Measurements from ENCODE around the gene PLXNB2.

The PLXNB2 gene

DNA sequence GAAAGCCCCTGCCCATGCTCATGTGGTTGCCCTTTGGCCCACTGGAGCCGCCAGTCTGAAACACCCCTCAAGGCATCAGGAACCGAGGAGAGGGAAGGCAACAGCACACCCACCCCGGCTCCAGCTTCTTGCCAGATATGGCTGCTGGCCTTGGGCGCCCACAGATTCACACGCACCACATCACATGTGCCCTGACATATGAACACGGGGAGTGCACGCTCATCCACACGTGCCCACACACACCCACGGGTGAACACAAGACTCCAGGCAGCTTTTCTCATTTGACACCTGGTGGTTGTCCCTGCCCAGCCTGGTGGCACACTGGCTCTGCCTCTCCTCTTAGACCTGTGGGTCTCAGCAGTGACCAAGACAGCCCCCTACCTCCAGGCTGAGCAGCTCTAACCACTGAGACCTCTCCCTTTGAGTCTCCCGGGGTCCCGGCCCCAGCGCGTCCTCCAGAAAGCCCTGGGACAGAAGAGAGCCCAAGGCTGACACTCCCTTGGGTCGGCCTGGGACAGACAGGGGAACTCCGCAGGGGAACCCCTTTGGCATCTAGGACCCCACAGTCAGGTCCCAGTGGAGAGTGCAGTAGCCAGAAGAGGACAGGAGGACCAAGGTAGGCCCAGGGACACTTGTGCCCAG lies 43.2 kb downstream of the PLXNB2 start:
- H3K4me3 ChIP-seq (replicated peaks in 1 of 2; ENCODE audit: low read depth in 2 of 2, low read length in 2 of 2), result no peak overlapping the region
- DNase-seq (ENCODE audit: low read depth in 2 of 2), result no peak
- TF ChIP-seq, protein P1, sequence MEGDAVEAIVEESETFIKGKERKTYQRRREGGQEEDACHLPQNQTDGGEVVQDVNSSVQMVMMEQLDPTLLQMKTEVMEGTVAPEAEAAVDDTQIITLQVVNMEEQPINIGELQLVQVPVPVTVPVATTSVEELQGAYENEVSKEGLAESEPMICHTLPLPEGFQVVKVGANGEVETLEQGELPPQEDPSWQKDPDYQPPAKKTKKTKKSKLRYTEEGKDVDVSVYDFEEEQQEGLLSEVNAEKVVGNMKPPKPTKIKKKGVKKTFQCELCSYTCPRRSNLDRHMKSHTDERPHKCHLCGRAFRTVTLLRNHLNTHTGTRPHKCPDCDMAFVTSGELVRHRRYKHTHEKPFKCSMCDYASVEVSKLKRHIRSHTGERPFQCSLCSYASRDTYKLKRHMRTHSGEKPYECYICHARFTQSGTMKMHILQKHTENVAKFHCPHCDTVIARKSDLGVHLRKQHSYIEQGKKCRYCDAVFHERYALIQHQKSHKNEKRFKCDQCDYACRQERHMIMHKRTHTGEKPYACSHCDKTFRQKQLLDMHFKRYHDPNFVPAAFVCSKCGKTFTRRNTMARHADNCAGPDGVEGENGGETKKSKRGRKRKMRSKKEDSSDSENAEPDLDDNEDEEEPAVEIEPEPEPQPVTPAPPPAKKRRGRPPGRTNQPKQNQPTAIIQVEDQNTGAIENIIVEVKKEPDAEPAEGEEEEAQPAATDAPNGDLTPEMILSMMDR (IDR thresholded peaks at IDR 0.05; ENCODE audit: low read depth, low read length), result no peak

GRCh38 chr22:50262973-50263617 lies 44.4 kb downstream of the PLXNB2 start:
- TF ChIP-seq, protein P1 (IDR thresholded peaks at IDR 0.05; ENCODE audit: low read depth, low read length), result no peak
- no peak overlapping the region for H3K4me3 ChIP-seq (replicated peaks in 1 of 2; ENCODE audit: low read depth in 2 of 2, low read length in 2 of 2)
- no peak for DNase-seq (ENCODE audit: low read depth in 2 of 2)

- no peak for DNase-seq (ENCODE audit: low read depth in 2 of 2)
- TF ChIP-seq, protein P1 (IDR thresholded peaks at IDR 0.05; ENCODE audit: low read depth, low read length), result no peak
- H3K4me3 ChIP-seq (replicated peaks in 1 of 2; ENCODE audit: low read depth in 2 of 2, low read length in 2 of 2), result no peak overlapping the region
Measured at GRCh38 chr22:50262460-50262911, 45.0 kb downstream of the PLXNB2 start.

DNA sequence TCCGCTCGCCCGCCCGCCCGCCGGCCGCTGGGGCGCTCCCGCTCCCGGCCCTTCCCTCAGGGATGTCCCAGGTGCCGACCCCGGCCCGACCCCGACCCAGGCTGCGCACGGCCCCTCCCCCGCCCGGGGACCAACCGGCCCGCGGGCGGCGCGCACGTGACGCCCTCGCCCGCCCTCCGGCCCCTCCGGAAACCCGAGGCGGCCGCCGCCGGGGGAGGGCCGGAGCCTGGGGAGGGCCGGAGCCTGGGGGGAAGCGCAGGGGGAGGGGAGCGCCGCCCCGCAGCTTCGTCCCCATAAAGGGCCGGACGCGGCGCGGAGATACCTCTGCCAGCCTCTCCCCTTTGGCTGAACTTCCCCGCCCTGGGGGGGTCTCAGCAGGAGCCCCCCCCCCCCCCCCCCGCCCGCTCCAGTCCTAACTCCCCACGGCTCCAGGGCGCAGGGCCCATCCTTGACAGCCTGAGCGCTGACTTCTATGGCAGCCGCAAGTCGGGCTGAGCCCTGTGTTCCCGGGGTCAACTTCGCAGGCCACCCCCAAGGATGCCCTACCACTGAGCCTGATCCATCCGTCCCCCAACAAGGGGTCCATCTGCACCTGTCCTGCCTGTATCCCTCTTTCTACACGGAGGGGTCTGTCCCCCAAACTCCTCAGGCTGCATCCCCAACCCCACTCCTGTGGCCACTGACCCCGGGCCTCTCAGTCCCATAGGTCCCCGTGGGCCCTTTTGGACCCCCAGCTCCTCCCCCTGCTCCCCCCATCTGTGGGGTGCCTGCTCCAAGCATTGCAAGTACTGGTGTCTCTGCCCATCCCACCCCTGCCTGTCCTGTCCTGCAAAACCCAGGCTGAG lies 45.6 kb downstream of the PLXNB2 start, which contains the start of gene MAPK12:
Gene MAPK12, minus strand, starts transcription at position 69 of the 845 bp plus-strand sequence. CDS start 174 bp downstream, outside the sequence.
- TF ChIP-seq, protein P1 (IDR thresholded peaks at IDR 0.05; ENCODE audit: low read depth, low read length), result no peak
- DNase-seq (ENCODE audit: low read depth in 2 of 2), result peak in 1 of 2 donors; percentile 64
- peak within 1 kb of the TSS; percentile 63 to 72 for H3K4me3 ChIP-seq (replicated peaks in 1 of 2; ENCODE audit: low read depth in 2 of 2, low read length in 2 of 2)

GRCh38 chr22:50260801-50261614 lies 46.4 kb downstream of the PLXNB2 start:
- TF ChIP-seq, protein P1 (IDR thresholded peaks at IDR 0.05; ENCODE audit: low read depth, low read length), result no peak
- peak overlapping the region; percentile 63 to 72 for H3K4me3 ChIP-seq (replicated peaks in 1 of 2; ENCODE audit: low read depth in 2 of 2, low read length in 2 of 2)
- DNase-seq (ENCODE audit: low read depth in 2 of 2), result peak; percentile 69 to 71

DNA sequence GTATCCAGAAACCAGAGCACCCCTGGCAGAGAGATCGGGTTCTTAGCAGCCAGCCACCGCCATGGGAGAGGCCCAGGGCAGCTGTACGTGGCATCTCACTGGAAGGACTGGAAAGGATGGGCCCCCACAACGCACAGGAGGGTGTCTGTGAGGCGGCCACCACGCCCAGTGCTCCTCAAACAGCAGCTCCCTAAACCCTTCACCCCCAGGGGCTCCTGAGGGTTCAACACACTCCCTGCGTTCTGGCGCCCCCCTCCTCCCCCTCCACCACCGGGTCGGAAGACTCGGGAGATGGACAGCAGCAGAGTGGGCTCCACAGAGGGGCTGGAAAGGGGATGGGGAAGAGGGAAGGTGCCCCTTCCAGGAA lies 47.0 kb downstream of the PLXNB2 start:
- TF ChIP-seq, protein P1 (IDR thresholded peaks at IDR 0.05; ENCODE audit: low read depth, low read length), result no peak
- no peak for DNase-seq (ENCODE audit: low read depth in 2 of 2)
- H3K4me3 ChIP-seq (replicated peaks in 1 of 2; ENCODE audit: low read depth in 2 of 2, low read length in 2 of 2), result peak overlapping the region; percentile 63 to 72

Data from cardiac fibroblast (primary cell).